GM20431 (cell line): ENCODE measurements around the gene IL17B.

Experiments used
- in situ Hi-C: fragments of 300-500 bp; cut with MseI, MboI; formaldehyde crosslinking; loops from one replicate; pipeline ENCODE4 v1.15.0; 2020; ENCODE audit warnings: low sequenced_read_pairs; ENCODE audit not compliant: unreplicated experiment

The IL17B gene

DNA sequence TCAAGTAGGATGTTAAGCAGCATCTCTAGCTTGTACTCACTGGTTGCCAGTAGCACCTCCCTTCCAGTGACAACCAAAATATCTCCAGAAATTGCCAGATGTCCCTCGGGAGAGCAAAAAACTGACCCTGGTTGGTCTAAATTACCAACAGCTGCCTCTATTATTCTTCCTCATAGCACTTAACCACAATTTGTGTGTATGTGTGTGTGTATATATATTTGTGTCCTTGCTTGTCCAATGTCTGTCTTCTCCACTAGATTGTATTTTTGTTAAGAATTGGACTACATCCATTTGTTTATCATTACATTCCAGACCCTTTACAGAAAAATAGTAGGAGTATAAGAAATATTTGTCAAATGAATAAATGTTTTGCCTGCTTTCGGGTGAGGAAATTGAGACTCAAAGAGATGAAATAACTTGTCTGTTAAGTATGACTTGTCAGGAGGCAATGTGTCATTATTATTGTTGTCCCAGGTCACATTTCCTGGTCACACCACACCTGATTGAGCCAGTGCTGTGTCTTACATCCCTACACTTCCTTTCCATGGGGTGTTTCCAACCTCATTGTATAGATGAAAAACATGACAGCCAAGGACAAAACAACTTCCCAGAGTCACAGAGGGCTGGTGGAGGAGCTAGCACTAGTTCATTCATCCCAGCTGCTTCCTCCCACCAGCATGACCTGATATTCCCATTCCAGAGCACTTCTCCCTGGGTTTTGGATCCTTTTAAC, 45.2 kb downstream of the IL17B start:
- in situ Hi-C loops, result no loop called here

DNA sequence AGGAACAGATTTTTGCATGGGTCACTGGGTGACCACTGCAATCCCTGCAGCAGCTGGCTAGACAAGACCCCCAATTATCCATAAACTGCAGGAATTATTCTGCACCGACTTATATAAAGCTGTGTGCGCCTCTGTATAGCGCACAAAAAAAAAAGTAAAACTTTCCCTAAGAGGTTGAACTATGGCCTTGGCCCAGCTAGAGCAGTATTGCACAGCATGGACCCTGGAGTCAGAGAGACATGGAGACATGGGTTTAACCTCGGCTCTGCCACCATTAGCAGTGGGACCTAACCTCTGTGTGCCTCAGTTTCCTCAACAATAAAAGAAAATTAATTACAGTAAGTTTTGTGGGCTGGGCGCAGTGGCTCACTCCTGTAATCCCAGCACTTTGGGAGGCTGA, 50.9 kb downstream of the IL17B start:
- in situ Hi-C loops, result no loop called here

GRCh38 chr5:149326611-149327010, 52.5 kb downstream of the IL17B start:
- in situ Hi-C loops, result no loop called here

DNA sequence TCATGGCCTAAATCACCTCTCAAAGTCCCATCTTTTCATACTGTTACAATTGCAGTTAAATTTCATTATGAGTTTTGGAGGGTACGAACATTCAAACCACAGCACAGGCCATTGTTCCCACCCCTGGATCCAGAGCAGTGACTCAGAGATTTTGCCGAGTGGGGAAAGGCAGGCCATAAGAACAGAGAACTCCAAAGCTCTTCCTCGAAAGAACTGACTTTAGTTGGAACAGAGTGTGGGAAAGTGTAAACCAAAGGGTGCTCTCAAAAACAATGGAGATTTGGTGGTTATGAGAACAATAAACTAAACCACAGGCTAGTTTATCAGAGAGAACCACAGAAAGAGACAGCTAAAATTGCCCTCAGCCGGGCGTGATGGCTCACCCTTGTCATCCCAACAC, 53.2 kb downstream of the IL17B start:
- in situ Hi-C loops, result no loop called here

- in situ Hi-C loops, result no loop called here
These were observed 53.8 kb downstream of the IL17B start for GRCh38 chr5:149325166-149325735.

- in situ Hi-C loops, result no loop called here
These were observed 54.5 kb downstream of the IL17B start for GRCh38 chr5:149324641-149325040.
